Medulla oblongata (tissue), 1 donor: Measurements from ENCODE around the gene DDX31.
"Not testable (repeated sequence)": the region's sequence is repeated elsewhere in the genome, so short reads cannot be mapped to it uniquely, and the experiment has no call there.

Source experiments
- DNase-seq: peaks from one replicate; pipeline ENCODE4 v3.0.0-alpha.2; 2015; ENCODE audit errors: extremely low spot score

DDX31 gene

DNA sequence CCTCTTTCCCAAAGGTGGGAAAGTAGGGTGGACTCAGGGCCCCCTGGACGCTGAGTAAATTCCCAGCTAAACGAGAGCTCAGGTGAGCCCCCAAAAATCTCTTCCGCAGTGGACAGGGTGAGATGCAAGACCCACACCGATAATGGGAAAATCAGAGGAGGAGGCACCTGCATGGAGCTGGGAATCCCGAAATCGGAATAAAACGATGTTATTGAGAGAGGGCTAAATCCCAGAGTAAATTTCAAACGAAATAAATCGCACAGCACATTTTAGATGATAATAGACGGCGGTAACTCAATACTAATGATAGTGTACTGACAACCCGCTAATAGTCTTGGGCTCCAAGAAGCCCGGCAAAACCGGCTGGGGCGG, 90.4 kb downstream of the DDX31 start:
- DNase-seq = no peak

DNA sequence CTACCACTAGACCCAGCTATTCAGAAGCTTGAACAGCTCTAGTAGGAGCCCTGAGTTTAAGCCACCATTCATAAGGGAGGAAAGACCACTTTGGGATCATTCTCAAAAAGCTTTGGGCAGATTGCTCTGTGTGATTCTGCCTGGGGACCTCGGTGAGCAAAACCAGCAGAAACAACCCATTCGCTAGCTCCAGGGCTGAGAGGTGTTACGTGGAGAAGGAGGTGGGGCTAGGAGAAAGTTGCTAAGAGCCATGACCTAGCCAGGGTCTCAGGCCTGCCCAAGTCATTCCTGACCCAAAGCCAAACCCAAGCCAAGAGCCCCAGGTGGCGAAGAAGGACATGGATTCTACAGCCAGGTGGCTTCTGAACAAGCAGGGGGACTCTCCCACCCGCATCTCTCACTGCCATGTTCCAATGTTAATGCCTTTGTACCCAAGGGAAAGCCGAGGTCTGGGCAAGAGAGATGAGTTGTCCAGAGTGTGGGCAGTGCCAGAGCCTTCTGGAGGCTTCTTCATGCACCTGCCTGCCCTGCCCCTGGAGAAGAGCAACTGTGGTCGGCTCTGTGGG, 91.3 kb downstream of the DDX31 start:
- DNase-seq = no peak

DNA sequence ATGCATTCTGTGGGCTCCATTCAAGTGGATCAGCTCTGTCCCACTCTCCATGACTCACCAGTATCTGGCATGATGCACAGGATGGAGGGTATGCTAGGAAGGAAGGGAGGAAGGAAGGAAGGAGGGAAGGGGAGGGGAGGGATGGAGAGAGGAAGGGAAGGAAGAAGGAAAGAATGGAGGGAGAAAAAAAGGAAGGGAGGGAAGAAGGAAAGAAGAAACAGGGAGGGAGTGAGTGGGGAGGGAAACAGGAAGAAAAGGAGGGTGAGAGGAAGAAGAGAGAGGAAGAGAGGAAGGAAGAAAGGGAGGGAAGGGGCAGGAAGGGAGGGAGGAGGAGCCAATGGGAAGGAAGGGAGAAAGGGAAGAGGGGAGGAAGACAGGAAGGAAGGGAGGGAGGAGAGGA, 92.7 kb downstream of the DDX31 start:
- no peak for DNase-seq

DNA sequence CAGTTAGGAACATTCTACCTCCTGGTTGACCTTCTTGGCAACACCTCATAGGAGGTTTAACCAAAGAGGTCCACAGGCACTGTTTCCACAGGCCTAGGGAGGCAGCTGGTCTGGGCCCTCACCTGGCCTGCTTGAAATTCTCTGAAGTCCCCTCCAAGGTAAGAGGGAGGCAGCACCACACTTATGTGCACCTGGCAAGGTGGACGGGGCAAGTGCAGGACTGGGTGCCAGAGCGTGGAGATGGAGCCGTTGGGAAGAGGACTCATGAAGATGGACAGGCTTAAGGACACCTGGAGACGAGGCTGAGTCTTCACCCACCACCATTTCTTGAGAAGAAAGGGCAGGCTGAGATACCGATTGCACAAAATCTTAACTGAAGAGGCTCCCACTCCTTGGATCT, 94.0 kb downstream of the DDX31 start:
- DNase-seq = no peak

DNA sequence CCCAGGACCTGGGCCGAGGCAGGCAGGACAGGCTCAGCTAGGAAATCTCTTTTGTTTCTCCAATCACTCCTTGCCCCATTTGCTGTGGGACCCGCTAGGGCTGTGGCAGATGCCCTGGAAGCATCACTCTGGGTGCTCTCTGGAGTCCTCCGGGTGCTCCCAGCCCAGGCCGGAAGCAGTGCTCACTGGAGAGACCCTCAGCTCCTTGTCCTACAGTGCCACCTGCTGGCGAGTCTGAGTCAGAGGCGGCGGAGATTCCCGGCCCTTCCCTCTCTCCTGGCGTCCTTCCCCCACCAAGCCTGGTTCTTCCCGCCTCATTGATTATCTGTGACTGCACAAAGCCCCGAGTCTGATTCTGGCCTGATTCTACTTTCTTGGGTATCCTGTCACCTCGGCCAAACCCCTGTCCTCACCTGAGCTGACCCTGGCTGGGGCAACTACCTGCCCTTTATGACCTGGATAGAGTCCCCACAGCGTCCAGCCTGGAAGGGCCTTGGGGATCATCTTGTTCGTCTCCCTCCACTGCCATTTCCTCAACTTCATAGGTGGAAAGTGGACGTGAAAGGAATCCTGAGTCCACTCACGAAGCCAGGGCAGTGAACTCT, 94.7 kb downstream of the DDX31 start:
- DNase-seq = peak; percentile 73

DNA sequence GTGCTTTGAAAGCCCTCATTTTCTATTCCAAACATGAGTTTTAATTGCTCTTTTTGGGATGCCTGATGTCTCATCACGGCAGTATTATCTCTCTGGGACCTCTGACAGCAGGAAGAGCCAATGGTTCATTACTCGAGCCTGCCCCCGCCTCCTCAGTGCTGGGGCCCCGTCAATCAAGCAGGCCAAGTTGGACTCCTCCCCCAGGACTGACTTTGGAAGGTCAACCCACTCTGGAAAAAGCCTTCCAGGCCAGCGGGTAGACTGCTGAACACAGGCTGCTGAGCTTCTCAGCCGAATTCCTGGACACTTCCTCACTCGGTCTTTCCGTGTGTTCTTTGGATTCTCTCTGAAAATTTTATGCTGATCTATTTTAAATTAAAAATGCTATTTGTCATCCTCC, 96.9 kb downstream of the DDX31 start:
- DNase-seq = no peak

DNA sequence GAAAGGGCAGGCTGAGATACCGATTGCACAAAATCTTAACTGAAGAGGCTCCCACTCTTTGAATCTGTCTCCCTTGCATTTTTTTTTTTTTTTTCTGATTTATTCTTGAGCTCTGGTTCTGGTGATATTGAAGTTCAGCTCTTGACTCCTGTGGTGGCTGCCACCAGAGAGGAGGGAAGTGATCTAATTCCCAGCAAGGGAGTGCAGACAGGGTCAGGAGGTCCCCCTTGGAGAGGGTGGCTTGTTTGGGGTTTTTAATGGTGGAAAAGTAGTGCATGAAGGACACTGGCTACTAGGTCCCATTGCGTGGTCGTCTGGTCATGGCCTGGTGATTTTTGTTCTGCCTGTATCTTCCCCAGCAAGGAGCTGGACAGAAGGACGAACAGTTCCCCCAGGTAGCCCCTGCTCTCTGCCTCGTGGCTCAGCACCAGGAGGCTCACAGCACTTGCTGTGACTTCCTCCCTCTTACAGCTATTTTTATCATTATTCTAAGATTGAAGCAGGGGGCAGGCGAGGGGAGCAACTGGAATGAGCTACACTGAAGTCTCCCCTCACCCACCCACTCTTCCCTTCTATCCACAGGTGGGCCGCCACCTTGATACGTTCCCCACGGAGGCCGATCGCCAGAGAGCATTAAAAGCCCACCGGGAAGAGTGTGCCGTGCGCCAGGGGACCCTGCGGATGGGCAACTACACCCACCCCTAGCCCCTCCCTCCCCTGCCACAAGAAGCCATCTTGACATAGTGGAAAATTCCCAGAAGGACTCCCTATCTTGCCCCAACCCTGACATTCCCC, 97.8 kb downstream of the DDX31 start:
- no peak for DNase-seq

DNA sequence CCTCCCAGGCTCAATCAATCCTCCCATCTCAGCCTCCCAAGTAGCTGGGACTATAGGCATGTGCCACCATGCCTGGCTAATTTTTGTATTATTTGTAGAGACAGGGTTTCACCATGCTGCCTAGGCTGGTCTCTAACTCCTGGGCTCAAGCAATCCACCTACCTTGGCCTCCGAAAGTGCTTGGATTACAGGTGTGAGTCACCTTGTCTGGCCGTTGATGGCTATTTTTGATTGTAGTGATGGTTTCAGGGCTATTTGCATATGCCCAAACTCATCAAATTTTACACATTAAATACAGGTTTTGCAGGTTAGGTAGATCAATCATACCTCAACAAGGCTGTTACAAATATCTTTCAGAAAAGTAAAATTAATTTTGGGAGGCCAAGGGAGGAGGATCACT, 101.0 kb downstream of the DDX31 start:
- DNase-seq = not testable (repeated sequence)

DNA sequence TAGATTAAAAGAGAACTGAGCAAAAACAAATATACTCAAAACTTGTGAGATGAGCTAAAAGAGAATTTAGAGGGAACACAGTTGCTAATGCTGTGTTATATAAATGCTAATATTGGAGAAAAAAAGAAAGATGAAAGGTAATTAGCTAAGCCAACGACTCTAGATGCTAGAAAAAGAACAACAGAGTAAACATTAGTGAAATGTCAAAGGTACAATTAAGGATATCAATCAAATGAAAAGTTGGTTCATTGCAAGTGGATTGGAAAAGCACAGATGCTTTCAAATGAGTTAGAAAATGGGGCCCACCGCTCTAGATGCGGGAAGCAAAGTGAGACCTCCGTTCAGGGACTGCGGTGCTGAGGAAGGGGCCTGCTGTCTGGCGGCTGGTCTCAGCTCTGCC, 105.3 kb downstream of the DDX31 start:
- no peak for DNase-seq

DNA sequence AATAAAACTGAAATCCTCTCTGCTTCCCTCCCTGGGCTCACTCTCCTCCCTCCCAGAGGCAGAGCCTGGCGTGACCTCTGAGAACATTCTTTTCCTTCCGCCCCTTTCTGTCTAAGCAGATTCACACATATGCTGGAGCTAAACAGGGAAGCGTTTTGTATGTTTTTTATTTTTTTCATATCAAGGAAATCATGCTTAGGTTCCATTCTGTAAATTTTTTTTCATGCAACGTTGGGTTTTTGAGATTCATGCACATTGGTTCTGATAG, 107.5 kb downstream of the DDX31 start:
- DNase-seq = no peak

DNA sequence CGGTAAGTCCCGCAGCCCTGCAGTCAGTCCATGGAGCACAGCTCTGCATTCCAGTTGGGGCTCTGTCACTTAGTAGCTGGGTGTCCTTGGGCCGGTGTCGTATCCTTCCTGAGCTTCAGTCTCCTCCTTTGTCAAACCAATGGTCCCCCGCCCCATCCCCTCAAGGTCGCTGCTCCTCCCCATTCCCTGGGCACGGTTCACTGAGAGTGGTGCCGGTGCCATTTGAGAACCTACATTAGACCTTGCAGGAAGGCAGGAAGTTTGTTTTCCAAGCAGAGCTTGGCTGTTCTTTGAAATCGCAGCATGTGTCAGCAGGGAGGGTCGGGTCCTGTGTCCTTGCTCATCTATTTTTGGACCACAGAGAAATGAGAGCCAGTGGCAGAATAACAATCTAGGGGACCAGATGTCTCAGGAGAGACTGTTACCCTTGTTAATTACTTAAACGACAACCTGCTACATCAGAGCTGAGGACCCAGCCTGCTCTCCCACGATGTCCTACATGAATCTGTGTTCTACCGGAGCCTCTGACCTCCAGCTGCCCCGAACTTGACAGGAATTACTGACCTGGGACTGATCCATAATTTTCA, 109.1 kb downstream of the DDX31 start:
- DNase-seq = no peak

DNA sequence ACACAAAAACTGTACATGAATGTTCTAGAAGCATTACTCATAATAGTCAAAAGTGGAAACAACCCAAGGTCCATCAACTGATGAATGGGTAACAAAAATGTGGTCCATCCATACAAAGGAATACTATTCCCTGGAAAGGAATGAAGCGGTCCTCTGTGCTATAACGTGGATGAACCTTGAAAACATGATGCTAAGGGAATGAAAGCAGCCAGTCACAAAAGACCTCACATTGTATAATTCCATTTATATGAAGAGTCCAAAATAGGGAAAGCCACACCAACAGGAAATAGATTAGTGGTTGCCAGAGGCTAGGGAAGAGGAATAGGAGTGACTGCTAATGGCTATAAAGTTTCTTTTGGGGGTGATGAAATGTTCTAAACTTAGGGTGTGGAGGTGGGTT, 110.1 kb downstream of the DDX31 start:
- no peak for DNase-seq

DNA sequence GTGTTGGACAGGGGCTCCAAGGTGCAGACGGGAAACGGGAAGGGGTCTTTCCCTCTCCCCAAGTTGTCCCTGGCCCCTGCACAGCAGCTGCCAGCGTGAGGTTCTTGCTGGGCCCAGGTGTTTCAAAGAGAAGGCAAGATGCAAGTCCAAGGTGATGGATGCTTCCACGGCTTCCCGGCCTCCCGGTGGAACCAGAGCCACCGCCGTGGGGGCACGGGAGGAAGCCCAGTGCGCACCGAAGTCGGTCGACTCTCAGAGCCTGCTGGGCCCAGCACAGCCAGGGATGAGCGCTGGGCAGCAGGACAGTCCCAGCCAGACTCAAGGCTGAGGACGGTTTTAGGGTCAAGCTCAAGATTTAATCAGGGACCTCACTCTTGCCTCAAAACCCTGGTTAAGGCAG, 112.6 kb downstream of the DDX31 start:
- DNase-seq = no peak

DNA sequence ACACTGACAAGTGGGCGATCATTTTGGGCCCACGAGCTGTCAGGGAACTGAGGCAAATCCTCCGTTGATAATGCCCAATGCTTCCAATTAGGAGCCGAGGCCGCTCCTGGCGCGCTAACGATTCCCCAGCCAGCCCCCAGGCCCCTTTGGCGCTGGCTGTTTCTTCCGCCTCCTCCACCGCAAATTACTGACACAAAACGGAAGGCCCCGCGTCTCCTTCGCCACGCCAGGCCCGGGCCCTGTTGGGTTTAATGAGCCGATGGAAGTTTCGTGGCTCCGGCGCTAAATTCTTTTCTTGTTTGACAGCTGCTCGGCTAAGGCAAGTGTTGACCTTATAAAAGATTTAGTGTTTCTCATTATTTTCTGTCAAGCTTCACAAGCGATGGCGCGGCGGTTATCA, 113.1 kb downstream of the DDX31 start:
- DNase-seq = no peak

DNA sequence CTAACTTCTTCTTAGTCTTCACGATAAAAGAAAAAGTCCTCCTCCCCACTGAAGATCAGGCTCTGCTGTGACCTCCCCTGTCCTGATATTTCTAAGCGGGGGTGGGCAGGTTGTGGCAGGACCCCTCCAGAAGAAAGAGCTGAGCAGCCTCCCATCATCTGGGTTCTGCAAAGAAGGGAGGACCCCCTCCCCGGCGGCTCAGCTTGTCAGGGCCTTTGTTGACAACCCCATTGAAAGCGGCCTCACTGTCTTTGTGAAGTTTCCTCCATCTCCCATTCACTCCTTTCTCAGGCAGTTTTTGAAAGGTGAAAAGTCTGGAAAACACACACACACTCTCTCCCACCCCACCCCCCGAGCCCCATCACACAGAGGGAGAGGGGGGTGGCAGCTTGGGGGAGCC, 113.5 kb downstream of the DDX31 start:
- DNase-seq = no peak

DNA sequence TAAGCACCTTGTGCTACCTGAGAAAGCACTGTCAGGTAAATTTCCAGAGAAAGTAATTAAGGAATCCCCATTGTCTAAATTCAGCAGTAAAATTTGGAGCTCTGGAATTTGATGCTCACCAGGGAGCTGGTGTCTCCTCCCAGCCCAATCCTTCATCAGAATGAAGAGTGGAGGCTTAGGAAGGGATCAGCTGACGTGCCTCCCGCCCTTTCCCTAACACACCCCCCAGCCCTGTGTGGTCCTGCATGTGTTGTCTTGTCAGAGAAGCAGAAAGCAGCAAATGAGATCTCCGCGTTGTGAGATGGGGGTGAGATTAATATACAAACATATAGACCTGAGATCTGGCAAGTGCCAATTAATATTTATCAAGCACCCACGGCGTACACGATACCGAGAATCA, 114.3 kb downstream of the DDX31 start:
- no peak for DNase-seq

DNA sequence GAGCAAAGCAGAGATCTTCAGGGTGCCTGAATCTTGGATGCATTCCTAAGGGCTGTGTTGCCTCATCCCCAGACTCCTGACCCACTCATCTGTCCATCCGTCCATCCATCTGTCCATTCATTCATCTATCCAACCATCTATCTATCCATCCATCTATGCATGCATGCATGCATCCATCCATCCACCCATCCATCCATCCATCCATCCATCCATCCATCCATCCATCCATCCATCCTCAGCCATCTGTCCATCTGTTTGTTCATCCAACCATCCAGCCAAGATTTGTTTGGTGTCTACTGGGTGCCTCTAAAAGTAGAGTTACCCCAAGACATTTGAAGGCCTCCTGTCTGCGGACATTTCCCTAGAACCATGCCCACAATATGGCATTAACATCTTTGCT, 115.0 kb downstream of the DDX31 start:
- DNase-seq = no peak

DNA sequence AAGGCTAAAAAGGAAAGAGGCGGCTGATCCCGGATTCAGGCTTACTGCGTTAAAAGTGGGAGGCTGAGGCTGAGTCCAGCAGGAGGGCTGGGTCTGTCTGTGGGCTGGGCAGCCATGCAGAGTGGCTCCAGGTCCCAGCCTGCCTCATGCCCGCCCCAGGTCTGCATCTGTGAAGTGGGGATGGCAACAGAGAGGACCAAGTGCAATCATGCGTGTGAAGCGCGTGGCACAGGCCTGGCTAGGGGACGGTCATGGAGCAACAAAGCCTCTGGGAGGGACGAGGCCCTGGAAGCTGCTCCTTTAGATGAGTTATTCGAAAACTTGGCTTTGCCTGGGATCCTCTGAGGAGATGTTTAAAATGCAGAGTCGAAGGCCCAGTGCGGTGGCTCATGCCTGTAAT, 117.7 kb downstream of the DDX31 start:
- no peak for DNase-seq

DNA sequence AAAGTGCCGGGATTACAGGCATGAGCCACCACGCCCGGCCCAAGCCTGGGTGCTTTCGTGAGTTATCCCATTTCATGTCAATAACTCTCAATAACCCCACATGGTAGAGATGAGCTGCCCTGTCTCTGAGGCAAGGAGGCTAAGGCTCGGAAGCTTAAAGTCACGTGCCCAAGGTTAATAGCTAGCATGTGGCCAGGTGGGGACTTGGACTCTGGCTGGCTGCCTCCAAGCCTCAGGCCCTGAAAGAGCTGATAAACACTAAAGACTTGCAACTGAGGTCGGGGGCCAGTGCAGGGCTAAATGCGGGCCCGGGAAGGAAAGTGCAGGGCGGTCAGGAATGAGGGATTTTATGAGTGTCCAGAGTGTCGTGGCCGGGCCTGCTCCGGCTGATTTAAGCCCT, 118.2 kb downstream of the DDX31 start:
- DNase-seq = no peak

DNA sequence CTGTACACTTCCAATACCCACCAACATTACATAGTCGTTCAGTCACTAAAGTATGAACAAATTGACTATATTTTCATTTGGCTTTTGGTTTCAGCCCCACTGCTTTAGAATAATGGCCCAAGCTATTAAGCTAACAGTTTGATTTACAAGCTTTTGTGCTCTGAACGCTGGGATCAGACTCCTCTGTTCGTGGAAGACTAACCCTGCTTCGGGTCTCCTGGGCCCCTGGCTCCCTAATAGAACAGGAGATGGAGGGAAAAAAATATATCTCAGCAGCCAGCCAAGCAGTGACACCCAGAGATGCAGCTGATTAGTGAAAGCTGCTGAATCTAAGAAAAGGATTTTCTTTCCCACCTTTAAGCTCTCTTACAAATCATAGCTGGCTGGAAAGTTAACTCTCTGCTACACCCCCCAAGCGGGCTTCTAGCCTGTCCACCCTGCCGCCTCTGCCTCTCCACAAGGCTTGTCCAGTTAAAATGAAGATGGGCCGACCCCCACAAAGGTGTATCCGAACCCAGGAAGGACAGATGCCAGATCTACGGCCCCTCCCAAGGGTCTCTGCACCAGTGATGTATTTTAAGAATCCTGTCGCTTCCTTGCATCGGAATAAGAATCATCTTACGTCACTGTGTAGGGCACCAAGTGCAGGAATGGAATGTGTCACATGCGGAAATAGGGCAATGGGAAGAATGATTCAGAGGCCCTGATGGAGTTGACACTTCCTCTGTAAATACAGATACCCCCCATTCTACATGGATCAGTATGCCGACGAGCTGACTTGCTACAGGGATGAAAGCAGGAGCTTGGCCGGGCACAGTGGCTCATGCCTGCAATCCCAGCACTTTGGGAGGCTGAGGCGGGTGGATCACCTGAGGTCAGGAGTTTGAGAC, 120.8 kb downstream of the DDX31 start:
- no peak for DNase-seq

DNA sequence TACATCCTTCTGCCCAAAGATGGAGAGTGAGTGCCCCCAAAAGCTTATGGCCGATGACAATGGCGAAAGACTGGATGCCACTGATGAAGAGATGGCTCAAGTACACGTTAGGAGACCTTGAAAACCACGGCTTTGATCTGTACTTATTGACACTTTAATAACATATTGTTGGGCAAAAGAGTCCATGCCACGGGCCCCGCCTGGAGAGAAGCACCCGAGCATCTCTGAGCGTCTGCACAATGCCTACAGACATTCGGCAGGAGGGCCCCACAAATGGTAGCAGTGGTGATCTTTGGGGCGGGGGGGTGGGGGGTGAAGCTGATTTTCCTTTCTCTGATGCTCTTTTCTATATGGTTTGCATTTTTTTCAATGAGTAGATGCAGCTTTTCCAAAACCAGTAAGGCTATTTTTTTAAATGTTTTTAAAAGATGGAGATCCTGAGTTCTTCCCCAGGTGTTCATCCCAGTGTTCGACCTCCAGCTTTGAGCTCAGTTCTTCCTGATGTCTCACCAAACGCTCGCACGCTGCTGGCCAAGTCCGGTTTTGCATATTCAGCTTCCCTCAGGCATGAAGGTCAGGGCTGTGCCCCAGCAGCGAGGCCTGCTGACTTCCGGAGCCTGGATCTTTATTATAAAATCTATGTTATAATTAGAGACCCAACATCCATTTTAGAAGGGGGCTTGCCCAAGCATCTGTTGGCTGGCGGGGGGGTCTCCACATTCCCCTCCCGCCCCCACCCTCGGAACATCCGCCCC, 121.6 kb downstream of the DDX31 start:
- DNase-seq = no peak

DNA sequence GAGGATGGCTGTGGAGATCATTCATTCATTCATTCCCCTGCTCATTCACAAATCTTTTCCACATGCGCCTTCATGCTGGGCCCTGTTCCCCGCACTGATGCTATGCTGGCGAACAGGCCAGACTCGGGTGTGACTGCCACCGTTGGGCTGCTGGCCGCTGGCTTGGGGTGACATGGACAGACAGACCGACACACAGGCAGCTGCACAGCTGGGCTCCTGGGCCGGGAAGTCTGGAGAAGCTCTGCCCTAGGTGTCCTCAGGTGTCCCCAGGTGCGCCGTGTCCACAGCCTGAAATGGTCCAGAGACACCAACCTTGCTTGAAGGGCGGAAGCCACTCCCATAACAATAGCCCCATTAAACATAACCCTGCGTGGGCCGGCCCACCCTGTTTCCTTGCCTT, 122.3 kb downstream of the DDX31 start:
- no peak for DNase-seq
